HepG2 (cell line): Measurements from ENCODE around the gene ANKEF1.

Source experiments
- CBX2 ChIP-seq, 2 experiments: fragments of 200-600 bp in 1 of 2; sonication (generic); formaldehyde crosslinking in 1 of 2; IDR thresholded peaks; 2 replicates each; pipeline versions ENCODE4 v1.7.0 to v1.8.1; 2018 to 2022; ENCODE audit warnings: low read depth in 2 of 2, low read length in 1 of 2, mild to moderate bottlenecking in 1 of 2, missing genetic modification reagents in 1 of 2
- EZH2 ChIP-seq: conservative IDR thresholded peaks from 2 replicates; pipeline ENCODE4 v1.6.1; 2012; ENCODE audit warnings: mild to moderate bottlenecking, low read depth, low read length, moderate library complexity
- FOXA1 ChIP-seq, 2 experiments: fragments of 450-650 bp in 1 of 2; sonication (generic) in 1 of 2; formaldehyde crosslinking in 1 of 2; IDR thresholded peaks; 2 replicates each; pipeline versions ENCODE4 v1.4.0 to v1.6.1; 2016 to 2020; ENCODE audit warnings: missing genetic modification reagents in 1 of 2
- KLF15 ChIP-seq: sonication (generic); formaldehyde crosslinking; IDR thresholded peaks from 2 replicates; pipeline ENCODE4 v1.8.1; 2023; ENCODE audit warnings: borderline replicate concordance, mild to moderate bottlenecking, inconsistent platforms, missing genetic modification reagents, mixed read lengths
- SMYD3 ChIP-seq: sonication (generic); formaldehyde crosslinking; IDR thresholded peaks from 2 replicates; pipeline ENCODE4 v1.8.1; 2023; ENCODE audit warnings: mild to moderate bottlenecking, missing genetic modification reagents
- SNAI1 ChIP-seq: sonication (generic); formaldehyde crosslinking; IDR thresholded peaks from 2 replicates; pipeline ENCODE4 v1.5.0; 2020; ENCODE audit warnings: mild to moderate bottlenecking, missing genetic modification reagents, borderline replicate concordance
- ZNF143 ChIP-seq: sonication (generic); formaldehyde crosslinking; IDR thresholded peaks from 2 replicates; pipeline ENCODE4 v1.4.0; 2020; ENCODE audit warnings: missing genetic modification reagents
- TF ChIP-seq, protein P1 (sequence below): sonication (generic); formaldehyde crosslinking; IDR thresholded peaks from 2 replicates; pipeline ENCODE4 v1.4.0; 2020; ENCODE audit warnings: mild to moderate bottlenecking, missing genetic modification reagents, borderline replicate concordance

DNA sequence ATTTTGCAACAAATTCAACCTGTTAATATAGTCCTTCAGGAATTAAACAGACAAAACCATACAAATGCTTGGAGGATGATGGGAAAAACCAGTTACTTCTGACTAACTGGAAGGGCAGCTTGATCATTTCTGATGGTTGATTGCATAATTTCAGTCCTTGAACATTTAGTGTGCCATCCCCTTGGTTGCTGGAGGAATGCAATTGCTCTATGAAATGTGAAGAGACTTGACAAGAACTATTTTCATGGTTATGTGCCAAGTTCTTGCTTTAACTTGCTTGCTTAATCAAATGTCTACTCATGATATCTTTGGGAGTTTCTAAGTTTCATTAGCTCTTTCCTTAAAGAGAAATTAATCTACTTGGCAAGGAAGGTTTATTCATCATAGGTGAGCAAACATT is 45.2 kb downstream of the ANKEF1 start:
- TF ChIP-seq EZH2 = no peak
- no peak for TF ChIP-seq KLF15 (CRISPR knock-in tag)
- no peak for TF ChIP-seq CBX2 (IDR thresholded peaks at IDR 0.05; ENCODE audit: low read depth, low read length)
- TF ChIP-seq CBX2 (CRISPR knock-in tag; IDR thresholded peaks at IDR 0.05; ENCODE audit: low read depth) = no peak
- no peak for TF ChIP-seq ZNF143
- TF ChIP-seq SMYD3 (CRISPR knock-in tag) = no peak
- TF ChIP-seq, protein P1, sequence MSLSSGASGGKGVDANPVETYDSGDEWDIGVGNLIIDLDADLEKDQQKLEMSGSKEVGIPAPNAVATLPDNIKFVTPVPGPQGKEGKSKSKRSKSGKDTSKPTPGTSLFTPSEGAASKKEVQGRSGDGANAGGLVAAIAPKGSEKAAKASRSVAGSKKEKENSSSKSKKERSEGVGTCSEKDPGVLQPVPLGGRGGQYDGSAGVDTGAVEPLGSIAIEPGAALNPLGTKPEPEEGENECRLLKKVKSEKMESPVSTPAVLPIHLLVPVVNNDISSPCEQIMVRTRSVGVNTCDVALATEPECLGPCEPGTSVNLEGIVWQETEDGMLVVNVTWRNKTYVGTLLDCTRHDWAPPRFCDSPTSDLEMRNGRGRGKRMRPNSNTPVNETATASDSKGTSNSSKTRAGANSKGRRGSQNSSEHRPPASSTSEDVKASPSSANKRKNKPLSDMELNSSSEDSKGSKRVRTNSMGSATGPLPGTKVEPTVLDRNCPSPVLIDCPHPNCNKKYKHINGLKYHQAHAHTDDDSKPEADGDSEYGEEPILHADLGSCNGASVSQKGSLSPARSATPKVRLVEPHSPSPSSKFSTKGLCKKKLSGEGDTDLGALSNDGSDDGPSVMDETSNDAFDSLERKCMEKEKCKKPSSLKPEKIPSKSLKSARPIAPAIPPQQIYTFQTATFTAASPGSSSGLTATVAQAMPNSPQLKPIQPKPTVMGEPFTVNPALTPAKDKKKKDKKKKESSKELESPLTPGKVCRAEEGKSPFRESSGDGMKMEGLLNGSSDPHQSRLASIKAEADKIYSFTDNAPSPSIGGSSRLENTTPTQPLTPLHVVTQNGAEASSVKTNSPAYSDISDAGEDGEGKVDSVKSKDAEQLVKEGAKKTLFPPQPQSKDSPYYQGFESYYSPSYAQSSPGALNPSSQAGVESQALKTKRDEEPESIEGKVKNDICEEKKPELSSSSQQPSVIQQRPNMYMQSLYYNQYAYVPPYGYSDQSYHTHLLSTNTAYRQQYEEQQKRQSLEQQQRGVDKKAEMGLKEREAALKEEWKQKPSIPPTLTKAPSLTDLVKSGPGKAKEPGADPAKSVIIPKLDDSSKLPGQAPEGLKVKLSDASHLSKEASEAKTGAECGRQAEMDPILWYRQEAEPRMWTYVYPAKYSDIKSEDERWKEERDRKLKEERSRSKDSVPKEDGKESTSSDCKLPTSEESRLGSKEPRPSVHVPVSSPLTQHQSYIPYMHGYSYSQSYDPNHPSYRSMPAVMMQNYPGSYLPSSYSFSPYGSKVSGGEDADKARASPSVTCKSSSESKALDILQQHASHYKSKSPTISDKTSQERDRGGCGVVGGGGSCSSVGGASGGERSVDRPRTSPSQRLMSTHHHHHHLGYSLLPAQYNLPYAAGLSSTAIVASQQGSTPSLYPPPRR (CRISPR knock-in tag) = no peak
- TF ChIP-seq FOXA1 (IDR thresholded peaks at IDR 0.05) = no peak
- no peak for TF ChIP-seq FOXA1 (CRISPR knock-in tag; IDR thresholded peaks at IDR 0.05)
- TF ChIP-seq SNAI1 (CRISPR knock-in tag) = no peak
